HCT116 (cell line): ENCODE results near the gene R3HDM1. TPM values are rescaled to one million over a fixed set of nuclear protein-coding genes. Genes with fewer than 3 reads are reported as not detected.

ENCODE experiments used
- ATAC-seq: fragments of 200-7000 bp; cut with Tn5 transposase; 2 replicates; pipeline ENCODE4 v1.9.1; 2020; ENCODE audit warnings: mild to moderate bottlenecking, moderate library complexity
- BruUV-seq: library from RNA; stranded (reverse); fragments of 400-500 nt; replicated peaks from 2 replicates; lab custom pipeline; 2021; lab: Mats Ljungman, UMichigan
- CTCF ChIA-PET: fragments of 300-600 bp; sonication (Branson Sonifier 250); formaldehyde crosslinking; loops from one replicate; lab custom pipeline; 2021; ENCODE audit warnings: antibody characterized with exemption; lab: Charles Lee
- POLR2A ChIA-PET: fragments of 300-600, 350-600 bp; sonication (Branson Sonifier 250); formaldehyde crosslinking; loops from one replicate; lab custom pipeline; 2021; ENCODE audit warnings: antibody characterized with exemption; lab: Charles Lee
- RAD21 ChIA-PET, 2 experiments: fragments of 300-600 bp; sonication (Branson Sonifier 250); formaldehyde crosslinking; loops; one replicate each; lab custom pipeline; 2023; ENCODE audit warnings: low total read pairs in 2 of 2; ENCODE audit not compliant: uncharacterized antibody in 2 of 2, unreplicated experiment in 2 of 2, low non-redundant PET in 1 of 2; lab: Charles Lee
- DNase-seq: peaks from one replicate; pipeline ENCODE4 v3.0.0-alpha.2; 2010; ENCODE audit warnings: low read depth, low spot score
- H2AFZ ChIP-seq: fragments of 200-600 bp; shearing (Covaris generic), sonication (generic); 2 replicates; pipeline ENCODE4 v1.6.1; 2017; ENCODE audit warnings: low read depth, mixed run types, mixed read lengths, antibody characterized with exemption, low read length; ENCODE audit not compliant: poor library complexity, severe bottlenecking
- H3K27ac ChIP-seq: 2 replicates; pipeline ENCODE4 v1.5.1; 2012; ENCODE audit warnings: low read depth, low read length
- H3K27me3 ChIP-seq: fragments of 200-600 bp; sonication (generic); 2 replicates; pipeline ENCODE4 v1.6.1; 2016; ENCODE audit warnings: mixed run types, low read length, mixed read lengths; ENCODE audit not compliant: insufficient read depth
- H3K36me3 ChIP-seq, 2 experiments: fragments of 200-500 bp in 1 of 2; fragments of 200-600 bp in 1 of 2; sonication (Bioruptor generic) in 1 of 2; sonication (generic) in 1 of 2; 2 replicates each; pipeline versions ENCODE4 v1.5.1 to v1.6.1; 2014 to 2016; ENCODE audit warnings: low read length in 2 of 2, inconsistent platforms in 1 of 2, mixed read lengths in 1 of 2, mixed run types in 1 of 2; ENCODE audit not compliant: insufficient read depth in 2 of 2, control insufficient read depth in 1 of 2
- H3K4me1 ChIP-seq, 2 experiments: fragments of 200-600 bp in 1 of 2; sonication (generic) in 1 of 2; 2 replicates each; pipeline versions ENCODE4 v1.5.1 to v1.6.1; 2012 to 2017; ENCODE audit warnings: low read length in 2 of 2, inconsistent platforms in 1 of 2, mild to moderate bottlenecking in 1 of 2, mixed read lengths in 1 of 2, mixed run types in 1 of 2, moderate library complexity in 1 of 2; ENCODE audit not compliant: insufficient read depth in 2 of 2, control insufficient read depth in 1 of 2
- H3K4me2 ChIP-seq: fragments of 200-600 bp; sonication (generic); 2 replicates; pipeline ENCODE4 v1.6.1; 2017; ENCODE audit warnings: mixed run types, low read length, mixed read lengths
- H3K4me3 ChIP-seq, 2 experiments: fragments of 200-600 bp in 1 of 2; sonication (generic) in 1 of 2; replicated peaks in 1 of 2; 2 replicates each; pipeline ENCODE4 v1.5.1; 2011 to 2016; ENCODE audit warnings: low read length in 2 of 2, control low read depth in 1 of 2, low read depth in 1 of 2, mild to moderate bottlenecking in 1 of 2, mixed read lengths in 1 of 2, mixed run types in 1 of 2
- H3K79me2 ChIP-seq: fragments of 200-600 bp; sonication (generic); 2 replicates; pipeline ENCODE4 v1.6.1; 2017; ENCODE audit warnings: mild to moderate bottlenecking, mixed run types, low read length, moderate library complexity, mixed read lengths; ENCODE audit not compliant: insufficient read depth
- H3K9ac ChIP-seq: fragments of 200-600 bp; sonication (generic); 2 replicates; pipeline ENCODE4 v1.6.1; 2016; ENCODE audit warnings: low read length, mixed read lengths
- H3K9me2 ChIP-seq: fragments of 200-600 bp; sonication (generic), shearing (Covaris generic); 2 replicates; pipeline ENCODE4 v1.6.1; 2017; ENCODE audit warnings: mixed run types, mild to moderate bottlenecking, moderate library complexity; ENCODE audit not compliant: insufficient read depth
- H3K9me3 ChIP-seq, 2 experiments: fragments of 200-500 bp in 1 of 2; fragments of 200-600 bp in 1 of 2; sonication (Bioruptor generic) in 1 of 2; sonication (generic) in 1 of 2; 2 replicates each; pipeline ENCODE4 v1.6.1; 2014 to 2017; ENCODE audit warnings: low read length in 2 of 2, mixed read lengths in 2 of 2, inconsistent platforms in 1 of 2, low read depth in 1 of 2, mild to moderate bottlenecking in 1 of 2, mixed run types in 1 of 2, moderate library complexity in 1 of 2; ENCODE audit not compliant: control insufficient read depth in 1 of 2, insufficient read depth in 1 of 2
- H4K20me1 ChIP-seq: fragments of 200-600 bp; sonication (generic), shearing (Covaris generic); 2 replicates; pipeline ENCODE4 v1.6.1; 2017; ENCODE audit warnings: mixed run types, mild to moderate bottlenecking, moderate library complexity; ENCODE audit not compliant: insufficient read depth
- ELF1 ChIP-seq: IDR thresholded peaks from 2 replicates; pipeline ENCODE4 v1.6.1; 2012; ENCODE audit warnings: low read depth, borderline replicate concordance
- EZH2 ChIP-seq: fragments of 200-600 bp; sonication (generic); IDR thresholded peaks from 2 replicates; pipeline ENCODE4 v1.6.1; 2017; ENCODE audit warnings: antibody characterized with exemption, mixed run types
- EZH2phosphoT487 ChIP-seq: fragments of 200-600 bp; IDR thresholded peaks from 2 replicates; pipeline ENCODE4 v1.6.1; 2018; ENCODE audit warnings: antibody characterized with exemption, borderline replicate concordance
- SIN3A ChIP-seq: IDR thresholded peaks from 2 replicates; pipeline ENCODE4 v1.6.1; 2012; ENCODE audit warnings: low read depth
- TCF7L2 ChIP-seq: IDR thresholded peaks from 2 replicates; pipeline ENCODE4 v1.7.0; 2011; ENCODE audit warnings: borderline replicate concordance, inconsistent platforms; ENCODE audit not compliant: insufficient read depth, insufficient read length; ENCODE audit errors: extremely low read depth
- YY1 ChIP-seq: IDR thresholded peaks from 2 replicates; pipeline ENCODE4 v1.6.1; 2011; ENCODE audit warnings: low read length, low read depth, moderate library complexity, mild to moderate bottlenecking; ENCODE audit not compliant: insufficient replicate concordance; ENCODE audit errors: extremely low read depth
- ZFX ChIP-seq: fragments of 450-650 bp; IDR thresholded peaks from 2 replicates; pipeline ENCODE4 v1.6.1; 2017
- intact Hi-C: fragments of 100-400 bp; cut with micrococcal nuclease; formaldehyde crosslinking; loops from 2 replicates; pipeline ENCODE4 v1.10.0; 2022
- total RNA-seq: library from RNA; stranded (reverse); gene quantifications from one replicate; pipeline ENCODE4 v1.2.1, GENCODE V29; 2021; ENCODE audit not compliant: unreplicated experiment
- TF ChIP-seq, protein P1 (sequence below): IDR thresholded peaks from 2 replicates; pipeline ENCODE4 v1.6.1; 2012
- TF ChIP-seq, protein P2 (sequence below), 3 experiments: fragments of 200-600 bp in 1 of 3; sonication (generic) in 1 of 3; IDR thresholded peaks in 2 of 3; conservative IDR thresholded peaks in 1 of 3; 2 replicates each; pipeline ENCODE4 v1.5.1; 2012 to 2017; ENCODE audit warnings: low read depth in 2 of 3, low read length in 2 of 3, antibody characterized with exemption in 1 of 3, borderline replicate concordance in 1 of 3, control low read depth in 1 of 3, mild to moderate bottlenecking in 1 of 3, mixed read lengths in 1 of 3, mixed run types in 1 of 3, moderate library complexity in 1 of 3; ENCODE audit not compliant: insufficient read depth in 1 of 3

The R3HDM1 gene
- total RNA-seq, 1 experiment from 2014 or later = 43.1 TPM

DNA sequence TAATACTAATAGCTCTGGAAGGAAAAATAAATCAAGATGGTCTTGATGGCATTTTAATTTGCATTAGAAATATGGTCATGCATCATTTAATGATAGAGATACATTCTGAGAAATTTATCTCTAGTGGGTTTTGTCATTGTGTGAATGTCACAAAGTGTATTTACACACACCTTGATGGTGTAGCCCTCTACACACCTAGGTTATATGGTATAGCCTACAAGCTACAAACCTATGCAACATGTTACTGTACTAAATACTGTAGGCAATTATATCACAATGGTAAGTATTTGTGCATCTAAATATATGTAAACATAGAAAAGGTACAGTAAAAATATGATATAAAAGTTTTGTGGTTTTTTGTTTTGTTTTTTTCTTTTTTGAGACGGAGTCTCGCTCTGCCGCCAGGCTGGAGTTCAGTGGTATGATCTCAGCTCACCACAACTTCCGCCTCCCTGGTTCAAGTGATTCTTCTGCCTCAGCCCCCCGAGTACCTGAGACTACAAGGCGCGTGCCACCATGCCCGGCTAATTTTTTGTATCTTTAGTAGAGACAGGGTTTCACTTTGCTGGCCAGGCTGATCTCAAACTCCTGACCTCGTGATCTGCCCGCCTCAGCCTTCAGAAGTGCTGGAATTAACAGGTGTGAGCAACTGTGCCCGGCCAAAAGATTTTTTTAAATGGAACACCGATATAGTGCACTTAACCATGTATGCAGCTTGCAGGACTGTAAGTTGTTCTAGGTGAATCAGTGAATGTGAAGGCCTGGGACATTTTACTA, 126.7 kb downstream of the R3HDM1 start:
- no peak for ATAC-seq
- no peaks in the 10 kb centered on the region for H3K79me2 ChIP-seq
- no peak for DNase-seq
- no peak overlapping the region for H3K27ac ChIP-seq
- ChIA-PET POLR2A (no interaction called here), RAD21 (no interaction called here), CTCF (no interaction called here)
- no peaks in the 10 kb centered on the region for H4K20me1 ChIP-seq
- no peaks in the 10 kb centered on the region for H3K4me1 ChIP-seq
- H3K36me3 ChIP-seq = peaks cover 0 to 3% of the 10 kb centered on the region in 2 experiments; a peak in 1 of 4 replicates
- no peaks in the 10 kb centered on the region for H3K9me2 ChIP-seq
- H2AFZ ChIP-seq = no peak overlapping the region
- no peak for TF ChIP-seq SIN3A
- no peak for TF ChIP-seq YY1
- no peak for TF ChIP-seq ELF1
- no peak for TF ChIP-seq EZH2
- TF ChIP-seq ZFX = no peak
- no peak for TF ChIP-seq EZH2phosphoT487
- no peak for TF ChIP-seq TCF7L2
- no peaks in the 10 kb centered on the region for H3K9me3 ChIP-seq
- H3K4me2 ChIP-seq = no peak overlapping the region
- no TSS peak for BruUV-seq
- H3K9ac ChIP-seq = no peak overlapping the region
- H3K27me3 ChIP-seq = no peaks in the 10 kb centered on the region
- H3K4me3 ChIP-seq = no peak overlapping the region
- intact Hi-C loops = no loop called here

DNA sequence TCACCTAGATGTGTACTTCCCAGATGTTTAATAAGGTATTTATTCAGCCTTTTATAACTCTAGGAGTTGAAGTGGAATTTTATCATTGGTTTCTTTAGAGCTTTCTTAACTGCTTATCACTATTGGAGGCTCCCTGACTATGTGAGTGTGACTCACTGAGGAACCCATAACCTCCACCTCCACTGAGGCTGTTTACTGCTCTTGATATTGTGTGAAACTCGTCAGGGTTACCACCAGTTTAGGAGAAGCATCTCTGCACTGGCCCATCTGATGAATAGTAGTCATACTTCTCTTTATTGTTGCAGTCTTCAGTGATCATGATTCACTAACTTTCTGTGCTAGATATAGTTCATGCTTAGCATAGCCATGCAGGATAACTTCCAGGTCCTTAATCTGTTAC, 130.8 kb downstream of the R3HDM1 start:
- TF ChIP-seq EZH2phosphoT487 (no peak), SIN3A (no peak)
- TF ChIP-seq, protein P1, sequence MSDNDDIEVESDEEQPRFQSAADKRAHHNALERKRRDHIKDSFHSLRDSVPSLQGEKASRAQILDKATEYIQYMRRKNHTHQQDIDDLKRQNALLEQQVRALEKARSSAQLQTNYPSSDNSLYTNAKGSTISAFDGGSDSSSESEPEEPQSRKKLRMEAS = no peak
- TF ChIP-seq, protein P2, sequence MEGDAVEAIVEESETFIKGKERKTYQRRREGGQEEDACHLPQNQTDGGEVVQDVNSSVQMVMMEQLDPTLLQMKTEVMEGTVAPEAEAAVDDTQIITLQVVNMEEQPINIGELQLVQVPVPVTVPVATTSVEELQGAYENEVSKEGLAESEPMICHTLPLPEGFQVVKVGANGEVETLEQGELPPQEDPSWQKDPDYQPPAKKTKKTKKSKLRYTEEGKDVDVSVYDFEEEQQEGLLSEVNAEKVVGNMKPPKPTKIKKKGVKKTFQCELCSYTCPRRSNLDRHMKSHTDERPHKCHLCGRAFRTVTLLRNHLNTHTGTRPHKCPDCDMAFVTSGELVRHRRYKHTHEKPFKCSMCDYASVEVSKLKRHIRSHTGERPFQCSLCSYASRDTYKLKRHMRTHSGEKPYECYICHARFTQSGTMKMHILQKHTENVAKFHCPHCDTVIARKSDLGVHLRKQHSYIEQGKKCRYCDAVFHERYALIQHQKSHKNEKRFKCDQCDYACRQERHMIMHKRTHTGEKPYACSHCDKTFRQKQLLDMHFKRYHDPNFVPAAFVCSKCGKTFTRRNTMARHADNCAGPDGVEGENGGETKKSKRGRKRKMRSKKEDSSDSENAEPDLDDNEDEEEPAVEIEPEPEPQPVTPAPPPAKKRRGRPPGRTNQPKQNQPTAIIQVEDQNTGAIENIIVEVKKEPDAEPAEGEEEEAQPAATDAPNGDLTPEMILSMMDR (IDR thresholded peaks at IDR 0.05 in 2 of 3, conservative IDR thresholded peaks at IDR 0.05 in 1 of 3; ENCODE audit: borderline replicate concordance in 1 of 3, insufficient read depth in 1 of 3, low read depth in 2 of 3, low read length in 2 of 3) = no peak
- Histone ChIP-seq H3K27me3 (no peaks in the 10 kb centered on the region), H3K4me3 (no peak overlapping the region), H2AFZ (no peak overlapping the region), H3K79me2 (no peaks in the 10 kb centered on the region), H3K36me3 (peaks cover 0 to 3% of the 10 kb centered on the region in 2 experiments; a peak in 1 of 4 replicates), H3K4me2 (no peak overlapping the region), H3K9ac (no peak overlapping the region), H3K9me2 (no peaks in the 10 kb centered on the region), H3K4me1 (no peaks in the 10 kb centered on the region), H4K20me1 (no peaks in the 10 kb centered on the region), H3K9me3 (no peaks in the 10 kb centered on the region), H3K27ac (no peak overlapping the region)
- BruUV-seq = no TSS peak
- intact Hi-C loops = no loop called here
- RAD21 ChIA-PET = no interaction called here
- POLR2A ChIA-PET = no interaction called here
- ATAC-seq (no peak), DNase-seq (no peak)
- CTCF ChIA-PET = no interaction called here
